Esophagus (tissue), 2 donors: Measurements from ENCODE around the gene ETS1. TPM values are rescaled to one million over a fixed set of nuclear protein-coding genes. Genes with fewer than 3 reads are reported as not detected.
A peak's percentile ranks its signal among the peaks of the same experiment; 100 is the strongest.

Experiments used
- H3K27ac ChIP-seq, 2 donors: one replicate each; pipeline ENCODE4 v1.5.1; 2013; ENCODE audit warnings: low read depth in 2 of 2, mild to moderate bottlenecking in 2 of 2, inconsistent platforms in 1 of 2, low read length in 1 of 2, moderate library complexity in 1 of 2
- H3K27me3 ChIP-seq, 2 donors: one replicate each; pipeline ENCODE4 v1.6.1; 2013; ENCODE audit warnings: low read length in 2 of 2, control low read depth in 1 of 2, mild to moderate bottlenecking in 1 of 2; ENCODE audit not compliant: insufficient read depth in 2 of 2, control insufficient read depth in 1 of 2
- H3K36me3 ChIP-seq, 2 donors: one replicate each; pipeline ENCODE4 v1.6.1; 2013; ENCODE audit warnings: low read length in 1 of 2; ENCODE audit not compliant: control insufficient read depth in 2 of 2, insufficient read depth in 2 of 2
- H3K4me1 ChIP-seq, 2 donors: one replicate each; pipeline ENCODE4 v1.6.1; 2013; ENCODE audit warnings: low read length in 1 of 2; ENCODE audit not compliant: control insufficient read depth in 2 of 2, insufficient read depth in 2 of 2
- H3K4me3 ChIP-seq, 2 donors: one replicate each; pipeline ENCODE4 v1.5.1; 2013; ENCODE audit warnings: low read length in 2 of 2, mild to moderate bottlenecking in 2 of 2, low read depth in 1 of 2, moderate library complexity in 1 of 2
- H3K9me3 ChIP-seq, 2 donors: one replicate each; pipeline ENCODE4 v1.6.1; 2013; ENCODE audit warnings: mild to moderate bottlenecking in 2 of 2, low read depth in 1 of 2, low read length in 1 of 2, moderate library complexity in 1 of 2; ENCODE audit not compliant: control insufficient read depth in 2 of 2, insufficient read depth in 1 of 2
- WGBS, 2 donors: extraction: QIAGEN DNeasy Blood & Tissue Kit; methylation state at CpG; one replicate each; pipeline ENCODE4 v1.1.7; 2013; 5-methylcytosine and 5-hydroxymethylcytosine counted together
- polyA plus RNA-seq, 2 donors: library from polyadenylated mRNA; stranded (reverse); fragments of 200-250 nt; gene quantifications; one replicate each; pipeline ENCODE4 v1.2.3, GENCODE V29; 2013
- donor health status: healthy with polysubstance abuse.
- donor health status: Bipolar disorder and iron deficiency.

ETS1 gene
- polyA plus RNA-seq, 2 donors: 3.0 to 3.9 TPM

GRCh38 chr11:128619540-128620308, 32.4 kb upstream of the ETS1 start:
- no peak overlapping the region for H3K4me3 ChIP-seq
- no peaks in the 10 kb centered on the region for H3K27me3 ChIP-seq
- H3K9me3 ChIP-seq: no peaks in the 10 kb centered on the region
- peaks cover 0 to 2% of the 10 kb centered on the region in 2 donors for H3K4me1 ChIP-seq
- 78 to 83% methylated on average over 10 of the region's 10 CpGs for WGBS, 2 donors
- H3K27ac ChIP-seq: no peak overlapping the region
- H3K36me3 ChIP-seq: no peaks in the 10 kb centered on the region

GRCh38 chr11:128619007-128619406, 31.6 kb upstream of the ETS1 start:
- H3K27me3 ChIP-seq: no peaks in the 10 kb centered on the region
- H3K27ac ChIP-seq: no peak overlapping the region
- H3K4me1 ChIP-seq: peaks cover 0 to 2% of the 10 kb centered on the region in 2 donors
- H3K9me3 ChIP-seq: no peaks in the 10 kb centered on the region
- 90 to 92% methylated on average over 5 of the region's 5 CpGs for WGBS, 2 donors
- no peak overlapping the region for H3K4me3 ChIP-seq
- no peaks in the 10 kb centered on the region for H3K36me3 ChIP-seq

GRCh38 chr11:128618603-128619002, 31.2 kb upstream of the ETS1 start:
- no peaks in the 10 kb centered on the region for H3K27me3 ChIP-seq
- H3K36me3 ChIP-seq: no peaks in the 10 kb centered on the region
- H3K4me1 ChIP-seq: peaks cover 0 to 2% of the 10 kb centered on the region in 2 donors
- no peak overlapping the region for H3K4me3 ChIP-seq
- H3K27ac ChIP-seq: no peak overlapping the region
- no peaks in the 10 kb centered on the region for H3K9me3 ChIP-seq
- WGBS, 2 donors: 94% methylated on average over 7 of the region's 7 CpGs

- H3K4me3 ChIP-seq: no peak overlapping the region
- peaks cover 0 to 2% of the 10 kb centered on the region in 2 donors for H3K4me1 ChIP-seq
- H3K36me3 ChIP-seq: no peaks in the 10 kb centered on the region
- WGBS, 2 donors: 71 to 77% methylated on average over 7 of the region's 7 CpGs
- no peaks in the 10 kb centered on the region for H3K27me3 ChIP-seq
- no peak overlapping the region for H3K27ac ChIP-seq
- no peaks in the 10 kb centered on the region for H3K9me3 ChIP-seq
These were observed 28.8 kb upstream of the ETS1 start for GRCh38 chr11:128616161-128616560.

- 86 to 92% methylated on average over 7 of the region's 7 CpGs for WGBS, 2 donors
- Histone ChIP-seq H3K36me3 (no peaks in the 10 kb centered on the region), H3K4me3 (no peak overlapping the region), H3K9me3 (no peaks in the 10 kb centered on the region), H3K4me1 (peaks cover 0 to 2% of the 10 kb centered on the region in 2 donors), H3K27me3 (no peaks in the 10 kb centered on the region), H3K27ac (no peak overlapping the region)
These were observed 28.3 kb upstream of the ETS1 start for GRCh38 chr11:128615612-128616011.

- Histone ChIP-seq H3K4me1 (peaks cover 0 to 2% of the 10 kb centered on the region in 2 donors), H3K36me3 (no peaks in the 10 kb centered on the region), H3K27me3 (no peaks in the 10 kb centered on the region), H3K27ac (no peak overlapping the region), H3K4me3 (no peak overlapping the region), H3K9me3 (no peaks in the 10 kb centered on the region)
- WGBS, 2 donors: 73 to 77% methylated on average over 11 of the region's 11 CpGs
These were observed 27.7 kb upstream of the ETS1 start for GRCh38 chr11:128615076-128615475.

- H3K27ac ChIP-seq: no peak overlapping the region
- H3K27me3 ChIP-seq: no peaks in the 10 kb centered on the region
- H3K9me3 ChIP-seq: no peaks in the 10 kb centered on the region
- 87 to 88% methylated on average over 6 of the region's 6 CpGs for WGBS, 2 donors
- no peaks in the 10 kb centered on the region for H3K4me1 ChIP-seq
- H3K36me3 ChIP-seq: no peaks in the 10 kb centered on the region
- no peak overlapping the region for H3K4me3 ChIP-seq
These were observed 26.7 kb upstream of the ETS1 start for GRCh38 chr11:128614026-128614425.

GRCh38 chr11:128613300-128613995, 26.1 kb upstream of the ETS1 start:
- WGBS, 2 donors: 88 to 90% methylated on average over 8 of the region's 8 CpGs
- Histone ChIP-seq H3K9me3 (no peaks in the 10 kb centered on the region), H3K4me1 (no peaks in the 10 kb centered on the region), H3K27me3 (no peaks in the 10 kb centered on the region), H3K36me3 (no peaks in the 10 kb centered on the region), H3K4me3 (no peak overlapping the region), H3K27ac (no peak overlapping the region)

- Histone ChIP-seq H3K4me1 (no peaks in the 10 kb centered on the region), H3K27me3 (no peaks in the 10 kb centered on the region), H3K36me3 (no peaks in the 10 kb centered on the region), H3K27ac (peak overlapping the region; percentile 6 to 11), H3K4me3 (no peak overlapping the region), H3K9me3 (no peaks in the 10 kb centered on the region)
- WGBS, 2 donors: 56 to 59% methylated on average over 18 of the region's 18 CpGs
These were observed 23.6 kb upstream of the ETS1 start for GRCh38 chr11:128610721-128611617.
